HepG2 (cell line): ENCODE measurements around the gene MIA.
"Not testable (repeated sequence)": the region's sequence is repeated elsewhere in the genome, so short reads cannot be mapped to it uniquely, and the experiment has no call there.

Source experiments
- CEBPB ChIP-seq: IDR thresholded peaks from 2 replicates; pipeline ENCODE4 v1.6.1; 2011; ENCODE audit warnings: low read depth, low read length, improper control_type of control experiment, borderline replicate concordance
- CTCF ChIP-seq: sonication (generic); formaldehyde crosslinking; IDR thresholded peaks from 2 replicates; pipeline ENCODE4 v1.5.0; 2020; ENCODE audit warnings: mild to moderate bottlenecking, missing genetic modification reagents, moderate library complexity
- ISX ChIP-seq: sonication (generic); formaldehyde crosslinking; conservative IDR thresholded peaks from 2 replicates; pipeline ENCODE4 v1.5.0; 2020; ENCODE audit warnings: missing genetic modification reagents
- MYNN ChIP-seq: sonication (generic); formaldehyde crosslinking; IDR thresholded peaks from 2 replicates; pipeline ENCODE4 v1.4.0; 2020; ENCODE audit warnings: mild to moderate bottlenecking, low read depth, missing genetic modification reagents
- NFIB ChIP-seq: sonication (generic); formaldehyde crosslinking; IDR thresholded peaks from 2 replicates; pipeline ENCODE4 v1.9.0; 2021; ENCODE audit warnings: missing genetic modification reagents, mild to moderate bottlenecking, borderline replicate concordance
- RFX3 ChIP-seq: IDR thresholded peaks from 2 replicates; pipeline ENCODE4 v1.6.1; 2016; ENCODE audit warnings: missing biosample characterization, missing genetic modification reagents
- TAF15 ChIP-seq: fragments of 200-400 bp; formaldehyde crosslinking; IDR thresholded peaks from one replicate; pipeline ENCODE4 v1.6.1; 2018; ENCODE audit warnings: mild to moderate bottlenecking, low read depth, low read length; ENCODE audit not compliant: poor library complexity, severe bottlenecking
- TEF ChIP-seq: sonication (generic); formaldehyde crosslinking; IDR thresholded peaks from 2 replicates; pipeline ENCODE4 v1.5.0; 2020; ENCODE audit warnings: missing genetic modification reagents
- ZNF710 ChIP-seq: sonication (generic); formaldehyde crosslinking; IDR thresholded peaks from 2 replicates; pipeline ENCODE4 v1.5.0; 2020; ENCODE audit warnings: mild to moderate bottlenecking, missing genetic modification reagents, borderline replicate concordance
- TF ChIP-seq, protein P1 (sequence below): sonication (generic); formaldehyde crosslinking; IDR thresholded peaks from 2 replicates; pipeline ENCODE4 v1.4.0; 2020; ENCODE audit warnings: missing genetic modification reagents

GRCh38 chr19:40771101-40771862, 4.0 kb upstream of the MIA start:
- TF ChIP-seq CTCF (CRISPR knock-in tag); ZNF710; TAF15; TEF (CRISPR knock-in tag); ISX (CRISPR knock-in tag); NFIB (CRISPR knock-in tag); MYNN (CRISPR knock-in tag); RFX3 (CRISPR knock-in tag); CEBPB: not testable (repeated sequence)
- TF ChIP-seq, protein P1, sequence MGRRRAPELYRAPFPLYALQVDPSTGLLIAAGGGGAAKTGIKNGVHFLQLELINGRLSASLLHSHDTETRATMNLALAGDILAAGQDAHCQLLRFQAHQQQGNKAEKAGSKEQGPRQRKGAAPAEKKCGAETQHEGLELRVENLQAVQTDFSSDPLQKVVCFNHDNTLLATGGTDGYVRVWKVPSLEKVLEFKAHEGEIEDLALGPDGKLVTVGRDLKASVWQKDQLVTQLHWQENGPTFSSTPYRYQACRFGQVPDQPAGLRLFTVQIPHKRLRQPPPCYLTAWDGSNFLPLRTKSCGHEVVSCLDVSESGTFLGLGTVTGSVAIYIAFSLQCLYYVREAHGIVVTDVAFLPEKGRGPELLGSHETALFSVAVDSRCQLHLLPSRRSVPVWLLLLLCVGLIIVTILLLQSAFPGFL (CRISPR knock-in tag), result not testable (repeated sequence)
